NCI-H1105 (cell line): ENCODE data around the gene PCSK6.

ENCODE experiments used
- DNase-seq: peaks from one replicate; lab custom pipeline; 2025; lab: John Stamatoyannopoulos, UW

The PCSK6 gene

GRCh38 chr15:101326462-101327146 lies 162.9 kb downstream of the PCSK6 start:
- DNase-seq, result no peak

GRCh38 chr15:101326026-101326315 lies 163.5 kb downstream of the PCSK6 start:
- DNase-seq, result no peak

- DNase-seq, result no peak
Measured at GRCh38 chr15:101325263-101326025, 164.1 kb downstream of the PCSK6 start.

GRCh38 chr15:101324524-101325177 lies 164.9 kb downstream of the PCSK6 start:
- no peak for DNase-seq

- DNase-seq, result no peak
Measured at GRCh38 chr15:101323793-101324523, 165.5 kb downstream of the PCSK6 start.

- no peak for DNase-seq
Measured at GRCh38 chr15:101322854-101323477, 166.5 kb downstream of the PCSK6 start.

GRCh38 chr15:101322016-101322695 lies 167.4 kb downstream of the PCSK6 start:
- DNase-seq, result no peak

GRCh38 chr15:101320501-101321052 lies 168.9 kb downstream of the PCSK6 start:
- no peak for DNase-seq

GRCh38 chr15:101318839-101319238 lies 170.7 kb downstream of the PCSK6 start:
- no peak for DNase-seq

- no peak for DNase-seq
Measured at GRCh38 chr15:101318147-101318819, 171.2 kb downstream of the PCSK6 start.

- DNase-seq, result no peak
Measured at GRCh38 chr15:101317336-101317872, 172.1 kb downstream of the PCSK6 start.

- no peak for DNase-seq
Measured at GRCh38 chr15:101316529-101316928, 173.0 kb downstream of the PCSK6 start.

GRCh38 chr15:101315736-101316135 lies 173.8 kb downstream of the PCSK6 start:
- DNase-seq, result no peak

GRCh38 chr15:101314336-101315125 lies 175.0 kb downstream of the PCSK6 start:
- no peak for DNase-seq

GRCh38 chr15:101313041-101313761 lies 176.3 kb downstream of the PCSK6 start:
- no peak for DNase-seq

GRCh38 chr15:101310508-101310907 lies 179.0 kb downstream of the PCSK6 start:
- no peak for DNase-seq

- no peak for DNase-seq
Measured at GRCh38 chr15:101310161-101310480, 179.4 kb downstream of the PCSK6 start.

GRCh38 chr15:101309436-101310160 lies 179.9 kb downstream of the PCSK6 start:
- no peak for DNase-seq
